RWPE1 (cell line): Measurements from ENCODE around the gene NTM.

Source experiments
- CTCF ChIA-PET: fragments of 350-600 bp; sonication (Branson Sonifier 250); formaldehyde crosslinking; extraction: SDS; loops from one replicate; lab custom pipeline; 2021; lab: Yijun Ruan, JAX
- POLR2A ChIA-PET: fragments of 400-600 bp; formaldehyde crosslinking; extraction: SDS; loops from one replicate; lab custom pipeline; 2020; ENCODE audit warnings: antibody characterized with exemption; ENCODE audit not compliant: low non-redundant PET; lab: Yijun Ruan, JAX
- DNase-seq: peaks from one replicate; pipeline ENCODE4 v3.0.0; 2012; ENCODE audit warnings: low spot score
- H3K27ac ChIP-seq: fragments of 450-650 bp; 2 replicates; pipeline ENCODE4 v1.5.1; 2017
- CTCF ChIP-seq: fragments of 450-650 bp; conservative IDR thresholded peaks from 2 replicates; pipeline ENCODE4 v1.5.1; 2017; ENCODE audit warnings: low read depth, mild to moderate bottlenecking

NTM gene

GRCh38 chr11:132006884-132007580, 636.6 kb downstream of the NTM start:
- DNase-seq = no peak
- CTCF ChIA-PET = no interaction called here
- POLR2A ChIA-PET = no interaction called here
- H3K27ac ChIP-seq = no peak overlapping the region
- TF ChIP-seq CTCF = no peak

DNA sequence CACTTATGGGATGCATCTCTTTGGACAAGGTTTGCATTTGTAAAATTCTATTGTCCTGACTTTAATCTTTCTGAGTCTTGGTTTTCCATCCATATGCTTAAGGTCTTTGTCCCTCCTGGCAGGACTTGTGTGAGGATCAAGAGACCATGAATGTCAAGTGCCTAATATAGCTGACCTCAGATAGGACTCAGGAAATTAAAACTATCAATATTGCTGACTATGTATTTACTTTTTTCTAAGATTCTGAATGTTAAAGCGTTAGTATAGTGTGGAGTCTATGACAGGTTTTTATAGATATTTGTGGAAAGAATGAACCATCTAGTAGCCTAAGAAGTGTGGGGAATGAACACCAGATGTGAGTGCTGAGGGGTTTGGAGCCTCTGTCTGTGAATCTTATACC, 637.8 kb downstream of the NTM start:
- CTCF ChIA-PET = no interaction called here
- no peak for TF ChIP-seq CTCF
- no peak overlapping the region for H3K27ac ChIP-seq
- no peak for DNase-seq
- POLR2A ChIA-PET = no interaction called here

- H3K27ac ChIP-seq = no peak overlapping the region
- ChIA-PET CTCF (no interaction called here), POLR2A (no interaction called here)
- TF ChIP-seq CTCF = no peak
- DNase-seq = no peak
Observed at GRCh38 chr11:132008872-132009271, 638.5 kb downstream of the NTM start.

DNA sequence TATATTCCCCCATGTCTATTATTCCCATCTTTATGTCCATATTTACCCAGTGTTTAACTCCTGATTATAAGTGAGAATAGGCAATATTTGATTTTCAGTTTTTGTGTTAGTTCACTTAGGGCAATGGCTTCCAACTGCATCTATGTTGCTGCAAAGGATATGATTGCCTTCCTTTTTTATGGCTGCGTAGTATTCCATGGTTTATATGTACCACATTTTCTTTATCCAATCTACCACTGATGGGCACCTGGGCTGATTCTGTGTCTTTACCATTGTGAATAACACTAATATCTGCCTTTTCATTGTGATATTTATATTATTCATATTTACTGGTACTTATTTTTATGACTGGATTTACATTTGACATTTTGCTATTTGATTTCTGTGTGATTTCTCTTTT, 649.6 kb downstream of the NTM start:
- POLR2A ChIA-PET = no interaction called here
- CTCF ChIA-PET = interaction anchor here (0.6 to 0.7 kb wide), 2 partner anchors 10 to 334 kb away, joined by 3 read pairs; no protein-coding TSS in a partner anchor
- TF ChIP-seq CTCF = no peak
- no peak for DNase-seq
- no peak overlapping the region for H3K27ac ChIP-seq

DNA sequence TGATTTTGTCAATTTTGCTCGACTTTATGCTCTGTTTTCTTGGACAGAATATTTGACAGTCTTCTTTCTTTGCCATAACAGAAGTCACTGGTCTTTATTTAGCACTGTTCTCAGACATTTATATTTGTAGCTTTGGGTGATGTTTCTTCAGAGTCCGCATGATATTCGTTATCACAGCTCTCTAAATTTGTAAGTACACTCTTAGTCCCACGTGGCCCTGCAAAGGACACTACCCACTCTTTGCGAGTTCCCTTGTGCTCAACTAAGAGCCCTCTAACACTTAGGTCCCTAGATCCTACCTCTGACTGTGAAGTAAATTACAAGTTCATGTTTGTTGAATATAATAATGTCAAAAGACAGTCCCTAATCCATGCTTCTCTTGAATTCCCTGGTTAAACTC, 651.9 kb downstream of the NTM start:
- no peak overlapping the region for H3K27ac ChIP-seq
- ChIA-PET CTCF (no interaction called here), POLR2A (interaction anchor here (0.6 kb wide), 1 partner anchor 133 kb away, joined by 4 read pairs; no protein-coding TSS in a partner anchor)
- TF ChIP-seq CTCF = no peak
- DNase-seq = no peak

DNA sequence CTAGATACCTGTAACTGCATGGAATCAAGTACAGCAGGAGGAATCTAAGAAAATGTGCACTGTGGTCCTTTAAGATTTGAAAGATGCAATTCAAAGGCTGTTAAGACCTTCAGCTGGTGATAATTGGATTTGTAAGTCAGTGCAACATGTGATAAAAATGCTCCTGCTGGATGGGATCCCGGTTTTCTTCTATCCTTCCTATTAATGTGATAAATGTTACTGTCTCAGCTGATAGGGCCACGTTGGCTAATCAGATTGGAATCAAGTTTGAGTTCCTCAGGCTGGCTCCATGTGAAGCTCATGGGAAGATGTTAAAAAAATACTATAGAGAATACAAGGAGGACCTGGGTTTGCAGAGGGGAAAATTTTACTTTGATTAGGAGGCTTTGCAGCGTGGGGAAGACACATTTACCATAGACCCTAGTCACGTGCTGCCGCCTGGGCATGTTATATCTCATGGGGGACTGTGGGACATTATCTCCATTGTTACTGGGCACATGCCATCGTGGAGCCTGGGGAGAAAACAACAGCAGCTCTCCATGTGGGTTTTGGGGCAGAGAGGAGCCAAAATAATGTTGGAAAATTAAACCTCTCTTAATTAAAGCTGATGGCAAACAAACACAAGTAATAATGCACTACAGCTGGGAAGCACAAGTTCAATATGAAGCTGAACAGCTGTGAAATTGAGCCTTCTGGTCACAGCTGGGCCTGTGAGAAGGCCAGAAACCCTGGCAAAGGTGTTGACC, 652.5 kb downstream of the NTM start:
- no peak for TF ChIP-seq CTCF
- CTCF ChIA-PET = no interaction called here
- DNase-seq = no peak
- POLR2A ChIA-PET = no interaction called here
- no peak overlapping the region for H3K27ac ChIP-seq
